SK-N-SH treated with all-trans-retinoic acid at 6 μM for 48 hours (cell line): Measurements from ENCODE around the gene PAPPA.

Experiments used
- ATAC-seq: fragments of 200-7000 bp; cut with Tn5 transposase; 3 replicates; pipeline ENCODE4 v1.9.1; 2020; ENCODE audit warnings: mild to moderate bottlenecking, moderate library complexity
- ARNTL ChIP-seq: fragments of 450-650 bp; formaldehyde crosslinking; IDR thresholded peaks from 2 replicates; pipeline ENCODE4 v1.5.0; 2020; ENCODE audit warnings: low read depth, mild to moderate bottlenecking, moderate library complexity, borderline replicate concordance
- BACH2 ChIP-seq: fragments of 250-450 bp; sonication (Bioruptor Pico); IDR thresholded peaks from 2 replicates; pipeline ENCODE4 v1.9.0; 2021; ENCODE audit warnings: mild to moderate bottlenecking, borderline replicate concordance
- CSDC2 ChIP-seq: fragments of 250-450 bp; sonication (Bioruptor Pico); IDR thresholded peaks from 2 replicates; pipeline ENCODE4 v1.5.0; 2020; ENCODE audit warnings: mild to moderate bottlenecking, moderate library complexity
- ESRRG ChIP-seq: fragments of 250-450 bp; sonication (Bioruptor Pico); IDR thresholded peaks from 2 replicates; pipeline ENCODE4 v1.6.1; 2021; ENCODE audit warnings: mild to moderate bottlenecking
- GLIS3 ChIP-seq: fragments of 250-450 bp; sonication (Bioruptor Pico); IDR thresholded peaks from 2 replicates; pipeline ENCODE4 v1.5.0; 2020; ENCODE audit warnings: mild to moderate bottlenecking, moderate library complexity
- ISL1 ChIP-seq: fragments of 250-450 bp; sonication (Bioruptor Pico); IDR thresholded peaks from 2 replicates; pipeline ENCODE4 v2.1.2; 2022; ENCODE audit warnings: mild to moderate bottlenecking, moderate library complexity
- OSR1 ChIP-seq: fragments of 250-450 bp; sonication (Bioruptor Pico); IDR thresholded peaks from 2 replicates; pipeline ENCODE4 v1.8.0; 2022; ENCODE audit warnings: moderate library complexity, mild to moderate bottlenecking, inconsistent platforms
- PPARA ChIP-seq: fragments of 250-450 bp; sonication (Bioruptor Pico); IDR thresholded peaks from 2 replicates; pipeline ENCODE4 v1.5.0; 2020; ENCODE audit warnings: mild to moderate bottlenecking, borderline replicate concordance
- RARB ChIP-seq: fragments of 250-450 bp; sonication (Bioruptor Pico); IDR thresholded peaks from 2 replicates; pipeline ENCODE4 v1.8.0; 2021; ENCODE audit warnings: mild to moderate bottlenecking, moderate library complexity
- SNAI2 ChIP-seq: fragments of 250-450 bp; sonication (Bioruptor Pico); IDR thresholded peaks from 2 replicates; pipeline ENCODE4 v1.5.0; 2020; ENCODE audit warnings: mild to moderate bottlenecking, moderate library complexity
- TCF4 ChIP-seq: fragments of 250-450 bp; sonication (Bioruptor Pico); IDR thresholded peaks from 2 replicates; pipeline ENCODE4 v1.8.0; 2021; ENCODE audit warnings: mild to moderate bottlenecking, moderate library complexity, borderline replicate concordance
- TOX ChIP-seq: fragments of 250-450 bp; sonication (Bioruptor Pico); IDR thresholded peaks from 2 replicates; pipeline ENCODE4 v1.8.0; 2021; ENCODE audit warnings: mild to moderate bottlenecking, moderate library complexity, borderline replicate concordance
- ZC3H10 ChIP-seq: fragments of 250-450 bp; sonication (Bioruptor Pico); IDR thresholded peaks from 2 replicates; pipeline ENCODE4 v1.5.1; 2021; ENCODE audit warnings: mild to moderate bottlenecking, moderate library complexity
- ZFP3 ChIP-seq: fragments of 250-450 bp; sonication (Bioruptor Pico); IDR thresholded peaks from 2 replicates; pipeline ENCODE4 v1.5.0; 2020; ENCODE audit warnings: mild to moderate bottlenecking, moderate library complexity
- ZFP30 ChIP-seq: fragments of 450-650 bp; formaldehyde crosslinking; IDR thresholded peaks from 2 replicates; pipeline ENCODE4 v1.5.0; 2022; ENCODE audit warnings: mild to moderate bottlenecking, moderate library complexity
- ZNF565 ChIP-seq: fragments of 450-650 bp; formaldehyde crosslinking; conservative IDR thresholded peaks from 2 replicates; pipeline ENCODE4 v1.5.0; 2020; ENCODE audit warnings: low read depth, mild to moderate bottlenecking, moderate library complexity
- ZNF70 ChIP-seq: fragments of 450-650 bp; formaldehyde crosslinking; IDR thresholded peaks from 2 replicates; pipeline ENCODE4 v1.5.0; 2020; ENCODE audit warnings: mild to moderate bottlenecking, moderate library complexity
- TF ChIP-seq, protein P1 (sequence below): fragments of 250-450 bp; sonication (Bioruptor Pico); IDR thresholded peaks from 2 replicates; pipeline ENCODE4 v1.5.0; 2020; ENCODE audit warnings: mild to moderate bottlenecking, moderate library complexity
- TF ChIP-seq, protein P2 (sequence below): fragments of 250-450 bp; sonication (Bioruptor Pico); IDR thresholded peaks from 2 replicates; pipeline ENCODE4 v1.5.1; 2021; ENCODE audit warnings: mild to moderate bottlenecking, moderate library complexity
- TF ChIP-seq, protein P3 (sequence below): fragments of 250-450 bp; sonication (Bioruptor Pico); IDR thresholded peaks from 2 replicates; pipeline ENCODE4 v1.8.0; 2021; ENCODE audit warnings: low read depth, mild to moderate bottlenecking, moderate library complexity, borderline replicate concordance
- TF ChIP-seq, protein P4 (sequence below): fragments of 250-450 bp; sonication (Bioruptor Pico); IDR thresholded peaks from 2 replicates; pipeline ENCODE4 v1.5.1; 2020; ENCODE audit warnings: low read depth, mild to moderate bottlenecking, moderate library complexity
- TF ChIP-seq, protein P5 (sequence below): fragments of 250-450 bp; sonication (Bioruptor Pico); IDR thresholded peaks from 2 replicates; pipeline ENCODE4 v1.8.0; 2020; ENCODE audit warnings: mild to moderate bottlenecking, moderate library complexity, borderline replicate concordance

Gene PAPPA

DNA sequence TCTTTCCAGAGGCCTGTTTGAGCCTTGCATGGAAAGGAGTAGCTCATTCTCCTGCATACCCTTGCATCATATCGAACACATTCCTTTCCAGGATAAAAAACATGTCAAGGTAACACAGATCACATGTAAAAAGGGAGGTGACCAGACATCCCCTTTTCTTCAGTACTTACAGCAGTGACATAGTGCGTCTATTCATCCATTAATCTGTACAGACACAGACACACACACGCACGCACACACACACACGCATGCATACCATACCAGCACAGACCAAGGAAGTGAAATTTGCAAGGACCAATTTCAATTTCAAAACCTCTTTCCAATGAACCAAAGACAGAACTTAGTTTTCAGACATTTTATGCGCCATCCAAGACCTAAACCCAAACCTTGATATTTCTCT is 256.0 kb downstream of the PAPPA start:
- no peak for ATAC-seq
- no peak for TF ChIP-seq ARNTL (CRISPR knock-in tag)
- no peak for TF ChIP-seq ISL1
- TF ChIP-seq ESRRG, result no peak
- TF ChIP-seq, protein P1, sequence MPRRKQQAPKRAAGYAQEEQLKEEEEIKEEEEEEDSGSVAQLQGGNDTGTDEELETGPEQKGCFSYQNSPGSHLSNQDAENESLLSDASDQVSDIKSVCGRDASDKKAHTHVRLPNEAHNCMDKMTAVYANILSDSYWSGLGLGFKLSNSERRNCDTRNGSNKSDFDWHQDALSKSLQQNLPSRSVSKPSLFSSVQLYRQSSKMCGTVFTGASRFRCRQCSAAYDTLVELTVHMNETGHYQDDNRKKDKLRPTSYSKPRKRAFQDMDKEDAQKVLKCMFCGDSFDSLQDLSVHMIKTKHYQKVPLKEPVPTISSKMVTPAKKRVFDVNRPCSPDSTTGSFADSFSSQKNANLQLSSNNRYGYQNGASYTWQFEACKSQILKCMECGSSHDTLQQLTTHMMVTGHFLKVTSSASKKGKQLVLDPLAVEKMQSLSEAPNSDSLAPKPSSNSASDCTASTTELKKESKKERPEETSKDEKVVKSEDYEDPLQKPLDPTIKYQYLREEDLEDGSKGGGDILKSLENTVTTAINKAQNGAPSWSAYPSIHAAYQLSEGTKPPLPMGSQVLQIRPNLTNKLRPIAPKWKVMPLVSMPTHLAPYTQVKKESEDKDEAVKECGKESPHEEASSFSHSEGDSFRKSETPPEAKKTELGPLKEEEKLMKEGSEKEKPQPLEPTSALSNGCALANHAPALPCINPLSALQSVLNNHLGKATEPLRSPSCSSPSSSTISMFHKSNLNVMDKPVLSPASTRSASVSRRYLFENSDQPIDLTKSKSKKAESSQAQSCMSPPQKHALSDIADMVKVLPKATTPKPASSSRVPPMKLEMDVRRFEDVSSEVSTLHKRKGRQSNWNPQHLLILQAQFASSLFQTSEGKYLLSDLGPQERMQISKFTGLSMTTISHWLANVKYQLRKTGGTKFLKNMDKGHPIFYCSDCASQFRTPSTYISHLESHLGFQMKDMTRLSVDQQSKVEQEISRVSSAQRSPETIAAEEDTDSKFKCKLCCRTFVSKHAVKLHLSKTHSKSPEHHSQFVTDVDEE (CRISPR knock-in tag), result no peak
- no peak for TF ChIP-seq ZC3H10 (CRISPR knock-in tag)
- no peak for TF ChIP-seq ZFP30
- TF ChIP-seq ZNF70 (CRISPR knock-in tag), result no peak
- no peak for TF ChIP-seq CSDC2
- TF ChIP-seq, protein P2, sequence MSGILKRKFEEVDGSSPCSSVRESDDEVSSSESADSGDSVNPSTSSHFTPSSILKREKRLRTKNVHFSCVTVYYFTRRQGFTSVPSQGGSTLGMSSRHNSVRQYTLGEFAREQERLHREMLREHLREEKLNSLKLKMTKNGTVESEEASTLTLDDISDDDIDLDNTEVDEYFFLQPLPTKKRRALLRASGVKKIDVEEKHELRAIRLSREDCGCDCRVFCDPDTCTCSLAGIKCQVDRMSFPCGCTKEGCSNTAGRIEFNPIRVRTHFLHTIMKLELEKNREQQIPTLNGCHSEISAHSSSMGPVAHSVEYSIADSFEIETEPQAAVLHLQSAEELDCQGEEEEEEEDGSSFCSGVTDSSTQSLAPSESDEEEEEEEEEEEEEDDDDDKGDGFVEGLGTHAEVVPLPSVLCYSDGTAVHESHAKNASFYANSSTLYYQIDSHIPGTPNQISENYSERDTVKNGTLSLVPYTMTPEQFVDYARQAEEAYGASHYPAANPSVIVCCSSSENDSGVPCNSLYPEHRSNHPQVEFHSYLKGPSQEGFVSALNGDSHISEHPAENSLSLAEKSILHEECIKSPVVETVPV (CRISPR knock-in tag), result no peak
- TF ChIP-seq TOX (CRISPR knock-in tag), result no peak
- TF ChIP-seq RARB, result no peak
- TF ChIP-seq ZFP3 (CRISPR knock-in tag), result no peak
- TF ChIP-seq, protein P3, sequence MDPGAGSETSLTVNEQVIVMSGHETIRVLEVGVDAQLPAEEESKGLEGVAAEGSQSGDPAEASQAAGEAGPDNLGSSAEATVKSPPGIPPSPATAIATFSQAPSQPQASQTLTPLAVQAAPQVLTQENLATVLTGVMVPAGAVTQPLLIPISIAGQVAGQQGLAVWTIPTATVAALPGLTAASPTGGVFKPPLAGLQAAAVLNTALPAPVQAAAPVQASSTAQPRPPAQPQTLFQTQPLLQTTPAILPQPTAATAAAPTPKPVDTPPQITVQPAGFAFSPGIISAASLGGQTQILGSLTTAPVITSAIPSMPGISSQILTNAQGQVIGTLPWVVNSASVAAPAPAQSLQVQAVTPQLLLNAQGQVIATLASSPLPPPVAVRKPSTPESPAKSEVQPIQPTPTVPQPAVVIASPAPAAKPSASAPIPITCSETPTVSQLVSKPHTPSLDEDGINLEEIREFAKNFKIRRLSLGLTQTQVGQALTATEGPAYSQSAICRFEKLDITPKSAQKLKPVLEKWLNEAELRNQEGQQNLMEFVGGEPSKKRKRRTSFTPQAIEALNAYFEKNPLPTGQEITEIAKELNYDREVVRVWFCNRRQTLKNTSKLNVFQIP (CRISPR knock-in tag), result no peak

DNA sequence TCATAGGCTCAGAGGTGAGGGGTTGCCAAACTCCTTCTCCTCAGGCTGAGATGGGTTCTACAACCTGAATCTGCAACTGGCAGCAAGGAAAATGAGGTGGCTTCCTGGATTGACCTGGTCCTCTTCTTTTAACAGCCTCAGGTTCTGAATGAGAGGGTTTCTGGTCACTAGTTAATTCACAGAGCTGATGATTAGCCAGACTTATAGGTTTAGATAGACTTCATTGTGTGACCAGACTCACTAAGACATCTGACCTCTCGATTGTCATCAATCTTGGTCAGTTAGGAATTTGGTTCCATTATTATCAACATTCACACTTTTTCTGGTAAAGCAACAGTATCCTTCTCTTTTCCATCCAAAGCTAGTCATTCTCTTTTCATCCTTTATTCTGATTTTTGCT is 257.9 kb downstream of the PAPPA start:
- no peak for ATAC-seq
- no peak for TF ChIP-seq BACH2 (CRISPR knock-in tag)
- TF ChIP-seq ZC3H10 (CRISPR knock-in tag), result no peak
- TF ChIP-seq ZNF565, result no peak
- TF ChIP-seq, protein P3 (CRISPR knock-in tag), result no peak
- no peak for TF ChIP-seq RARB
- TF ChIP-seq, protein P4, sequence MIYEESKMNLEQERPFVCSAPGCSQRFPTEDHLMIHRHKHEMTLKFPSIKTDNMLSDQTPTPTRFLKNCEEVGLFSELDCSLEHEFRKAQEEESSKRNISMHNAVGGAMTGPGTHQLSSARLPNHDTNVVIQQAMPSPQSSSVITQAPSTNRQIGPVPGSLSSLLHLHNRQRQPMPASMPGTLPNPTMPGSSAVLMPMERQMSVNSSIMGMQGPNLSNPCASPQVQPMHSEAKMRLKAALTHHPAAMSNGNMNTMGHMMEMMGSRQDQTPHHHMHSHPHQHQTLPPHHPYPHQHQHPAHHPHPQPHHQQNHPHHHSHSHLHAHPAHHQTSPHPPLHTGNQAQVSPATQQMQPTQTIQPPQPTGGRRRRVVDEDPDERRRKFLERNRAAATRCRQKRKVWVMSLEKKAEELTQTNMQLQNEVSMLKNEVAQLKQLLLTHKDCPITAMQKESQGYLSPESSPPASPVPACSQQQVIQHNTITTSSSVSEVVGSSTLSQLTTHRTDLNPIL (CRISPR knock-in tag), result no peak
- TF ChIP-seq ZNF70 (CRISPR knock-in tag), result no peak
- TF ChIP-seq ARNTL (CRISPR knock-in tag), result no peak
- no peak for TF ChIP-seq PPARA (CRISPR knock-in tag)
- no peak for TF ChIP-seq OSR1 (CRISPR knock-in tag)
- no peak for TF ChIP-seq SNAI2 (CRISPR knock-in tag)
- no peak for TF ChIP-seq ESRRG
- TF ChIP-seq TCF4 (CRISPR knock-in tag), result no peak
- no peak for TF ChIP-seq GLIS3 (CRISPR knock-in tag)
- TF ChIP-seq, protein P2 (CRISPR knock-in tag), result no peak

DNA sequence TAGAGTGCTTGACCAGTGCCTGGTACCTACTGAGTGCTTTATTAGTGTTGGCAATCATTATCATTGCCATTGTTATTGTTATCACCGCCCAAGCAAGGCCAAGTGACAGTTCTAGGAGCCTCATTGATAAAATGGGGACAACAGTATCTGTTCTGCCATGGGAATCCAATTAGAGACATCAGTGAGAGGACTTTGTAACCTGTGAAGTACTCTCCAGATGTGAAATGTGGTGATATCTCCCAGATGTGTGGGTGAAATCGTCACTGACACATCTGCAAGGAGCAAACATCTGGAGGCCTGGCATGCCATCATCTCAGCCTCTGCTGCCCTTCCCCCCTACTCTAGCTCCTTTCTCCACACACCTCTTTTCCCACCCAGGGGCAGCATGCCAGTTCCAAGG is 260.8 kb downstream of the PAPPA start:
- no peak for ATAC-seq
- TF ChIP-seq, protein P5, sequence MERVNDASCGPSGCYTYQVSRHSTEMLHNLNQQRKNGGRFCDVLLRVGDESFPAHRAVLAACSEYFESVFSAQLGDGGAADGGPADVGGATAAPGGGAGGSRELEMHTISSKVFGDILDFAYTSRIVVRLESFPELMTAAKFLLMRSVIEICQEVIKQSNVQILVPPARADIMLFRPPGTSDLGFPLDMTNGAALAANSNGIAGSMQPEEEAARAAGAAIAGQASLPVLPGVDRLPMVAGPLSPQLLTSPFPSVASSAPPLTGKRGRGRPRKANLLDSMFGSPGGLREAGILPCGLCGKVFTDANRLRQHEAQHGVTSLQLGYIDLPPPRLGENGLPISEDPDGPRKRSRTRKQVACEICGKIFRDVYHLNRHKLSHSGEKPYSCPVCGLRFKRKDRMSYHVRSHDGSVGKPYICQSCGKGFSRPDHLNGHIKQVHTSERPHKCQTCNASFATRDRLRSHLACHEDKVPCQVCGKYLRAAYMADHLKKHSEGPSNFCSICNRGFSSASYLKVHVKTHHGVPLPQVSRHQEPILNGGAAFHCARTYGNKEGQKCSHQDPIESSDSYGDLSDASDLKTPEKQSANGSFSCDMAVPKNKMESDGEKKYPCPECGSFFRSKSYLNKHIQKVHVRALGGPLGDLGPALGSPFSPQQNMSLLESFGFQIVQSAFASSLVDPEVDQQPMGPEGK (CRISPR knock-in tag), result no peak
- TF ChIP-seq ISL1 (no peak), RARB (no peak), SNAI2 (CRISPR knock-in tag) (no peak), OSR1 (CRISPR knock-in tag) (no peak), ZFP3 (CRISPR knock-in tag) (no peak)
- TF ChIP-seq, protein P1 (CRISPR knock-in tag), result no peak
